Measurements from ENCODE around the gene ZC3H11A.
"Not testable (repeated sequence)": the region's sequence is repeated elsewhere in the genome, so short reads cannot be mapped to it uniquely, and the experiment has no call there.

- TF ChIP-seq CTCF (IDR thresholded peaks at IDR 0.05; ENCODE audit: low read depth, low read length, poor library complexity, severe bottlenecking); EZH2phosphoT487 (IDR thresholded peaks at IDR 0.05; ENCODE audit: borderline replicate concordance, low read length): not testable (repeated sequence)
Measured at GRCh38 chr1:203758749-203759148, 36.7 kb upstream of the ZC3H11A start.

All from DOHH2 (cell line).